NCI-H187 treated with DMSO at 0.1 percent for 48 hours (cell line): Measurements from ENCODE around the gene UGT1A5.

ENCODE experiments used
- DNase-seq: peaks from one replicate; lab custom pipeline; 2025; lab: John Stamatoyannopoulos, UW

The UGT1A5 gene

DNA sequence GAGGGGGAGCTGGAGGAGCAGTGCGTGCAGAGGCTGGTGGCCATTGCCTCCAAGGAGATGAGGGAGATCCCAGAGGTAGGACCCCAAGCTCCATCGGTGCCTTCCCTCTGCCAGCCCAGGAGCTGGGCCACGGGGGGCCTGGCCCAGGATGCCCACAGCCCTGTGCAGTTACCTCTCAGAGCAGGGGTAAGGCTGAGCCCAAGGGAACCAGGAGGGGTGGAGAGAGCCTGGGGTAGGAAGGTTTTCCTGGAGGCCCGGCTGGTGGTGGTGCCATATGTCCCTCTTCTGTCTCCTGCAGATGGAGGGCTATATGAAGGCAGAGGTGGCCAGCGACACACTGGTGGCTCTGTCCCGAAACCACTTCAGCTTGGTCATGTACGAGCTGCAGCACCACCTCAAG is 76.8 kb downstream of the UGT1A5 start:
- DNase-seq = no peak

- no peak for DNase-seq
Observed at GRCh38 chr2:233791151-233791882, 78.6 kb downstream of the UGT1A5 start.

- DNase-seq = no peak
Observed at GRCh38 chr2:233791883-233792329, 79.2 kb downstream of the UGT1A5 start.

GRCh38 chr2:233792720-233793119 is 80.0 kb downstream of the UGT1A5 start:
- DNase-seq = no peak

DNA sequence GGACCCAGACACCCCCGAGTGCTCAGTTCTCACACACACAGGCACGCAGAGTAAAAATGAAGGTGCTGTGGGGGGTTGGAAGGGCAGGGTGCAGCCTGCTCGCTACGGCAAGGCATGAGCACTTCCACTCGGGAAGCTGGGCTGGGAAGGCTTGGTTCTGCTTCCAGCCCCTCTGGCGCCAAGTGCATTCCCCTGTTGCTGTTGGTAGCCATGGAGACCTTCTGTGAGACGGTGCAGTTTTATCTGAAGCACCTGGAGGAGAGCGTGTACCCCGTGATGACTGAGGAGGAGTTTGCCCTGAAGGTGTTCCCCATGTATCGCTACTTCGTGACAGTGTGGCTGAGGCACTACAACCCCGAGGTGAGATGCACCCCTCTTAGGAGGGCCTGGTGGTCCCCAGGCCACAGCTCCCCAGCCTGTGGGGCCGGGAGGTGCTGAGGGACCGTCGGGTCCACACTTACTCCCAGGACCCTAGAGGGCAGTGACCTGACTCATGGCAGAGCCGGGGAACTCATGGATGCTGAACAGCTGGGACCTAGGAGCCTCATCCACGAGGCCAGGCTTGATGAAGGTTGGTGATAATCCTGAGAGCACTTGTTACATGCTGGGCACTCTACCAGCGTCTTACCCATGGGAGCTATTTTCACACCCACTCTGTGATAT is 80.9 kb downstream of the UGT1A5 start:
- no peak for DNase-seq

- DNase-seq = no peak
Observed at GRCh38 chr2:233794128-233794658, 81.5 kb downstream of the UGT1A5 start.

GRCh38 chr2:233795735-233796171 is 83.0 kb downstream of the UGT1A5 start:
- DNase-seq = no peak

- DNase-seq = no peak
Observed at GRCh38 chr2:233796254-233796653, 83.5 kb downstream of the UGT1A5 start.

GRCh38 chr2:233798335-233799086 is 85.8 kb downstream of the UGT1A5 start:
- DNase-seq = no peak

DNA sequence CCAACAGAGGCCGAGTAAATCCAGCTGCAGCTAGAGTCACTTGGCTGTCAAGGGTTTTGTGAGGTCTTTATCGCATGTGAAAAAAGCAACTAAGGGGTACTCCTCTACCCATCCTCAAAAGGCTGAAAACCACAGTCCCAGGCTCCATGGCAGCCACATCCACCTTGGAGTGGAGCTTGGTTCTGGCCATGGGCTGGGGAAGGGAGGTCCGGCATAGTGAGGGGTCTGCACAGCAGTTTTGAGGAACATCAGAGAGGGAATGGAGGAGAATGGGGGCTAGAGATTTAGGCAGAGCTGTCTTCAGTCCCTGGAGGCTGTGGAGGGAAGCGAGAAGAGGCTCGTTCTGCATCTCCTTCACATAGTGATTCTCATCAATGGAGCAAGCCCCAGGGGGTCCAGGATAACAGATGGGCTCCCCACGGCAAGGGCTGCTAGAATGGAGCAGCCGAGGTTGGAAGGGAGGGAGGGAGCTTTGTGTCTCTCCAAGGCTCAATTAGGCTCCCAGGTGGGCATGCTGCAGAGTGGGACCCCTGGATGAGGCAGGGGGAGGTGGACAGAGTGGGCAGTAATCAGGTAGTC is 86.5 kb downstream of the UGT1A5 start:
- no peak for DNase-seq

- no peak for DNase-seq
Observed at GRCh38 chr2:233799716-233800115, 87.0 kb downstream of the UGT1A5 start.

DNA sequence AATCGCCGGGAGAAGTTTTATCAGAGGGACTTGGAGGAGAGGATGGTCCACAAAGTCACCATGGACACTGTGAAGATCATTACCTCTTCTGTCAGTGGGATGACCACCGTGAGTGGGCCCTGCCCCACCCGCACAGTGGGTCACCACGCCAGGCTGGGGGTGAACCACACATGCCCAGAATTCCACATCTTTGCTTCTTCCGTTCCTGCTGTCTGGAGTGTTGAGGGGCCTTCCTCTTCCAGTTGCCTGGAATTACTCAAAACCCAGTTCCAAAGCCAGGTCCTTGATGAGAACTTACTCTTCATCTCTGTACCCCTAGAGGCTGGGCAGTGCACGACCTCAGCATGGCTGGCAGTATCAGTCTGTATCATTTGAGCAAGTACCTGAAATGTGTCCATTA is 87.5 kb downstream of the UGT1A5 start:
- DNase-seq = no peak

GRCh38 chr2:233801357-233802131 is 88.8 kb downstream of the UGT1A5 start:
- no peak for DNase-seq

DNA sequence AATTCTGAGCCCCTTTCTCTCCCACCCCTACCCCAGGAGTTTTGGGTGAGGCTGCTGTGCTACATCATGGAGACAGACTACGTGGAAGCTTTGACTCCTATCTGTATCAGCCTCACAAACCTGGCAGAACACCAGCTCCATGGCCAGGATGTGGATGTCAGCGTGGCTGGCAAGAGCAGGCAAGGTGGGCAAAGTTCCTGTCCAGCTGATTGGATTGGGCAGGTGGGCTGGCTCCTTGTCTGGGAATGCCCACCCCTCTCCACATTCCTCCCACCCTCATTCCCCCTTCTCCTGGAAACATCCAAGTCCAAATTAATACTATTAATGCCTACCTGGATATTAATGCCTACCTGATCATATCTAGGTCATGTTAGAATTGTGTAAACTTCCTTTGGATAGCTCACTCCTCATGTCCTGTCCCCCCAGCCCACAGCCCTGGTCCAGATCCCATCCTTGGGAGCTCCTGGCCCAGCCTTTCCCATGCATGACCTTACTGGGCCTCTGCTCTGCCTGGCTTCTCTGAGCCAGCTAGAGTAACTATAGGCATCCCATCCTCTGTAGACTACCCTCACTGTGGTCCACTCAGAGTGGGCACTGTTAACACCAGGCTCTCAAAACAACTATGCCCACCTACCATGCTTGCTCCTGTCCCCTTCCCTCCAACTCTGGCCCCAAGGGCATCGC is 89.6 kb downstream of the UGT1A5 start:
- no peak for DNase-seq

GRCh38 chr2:233803292-233803911 is 90.7 kb downstream of the UGT1A5 start:
- DNase-seq = no peak

DNA sequence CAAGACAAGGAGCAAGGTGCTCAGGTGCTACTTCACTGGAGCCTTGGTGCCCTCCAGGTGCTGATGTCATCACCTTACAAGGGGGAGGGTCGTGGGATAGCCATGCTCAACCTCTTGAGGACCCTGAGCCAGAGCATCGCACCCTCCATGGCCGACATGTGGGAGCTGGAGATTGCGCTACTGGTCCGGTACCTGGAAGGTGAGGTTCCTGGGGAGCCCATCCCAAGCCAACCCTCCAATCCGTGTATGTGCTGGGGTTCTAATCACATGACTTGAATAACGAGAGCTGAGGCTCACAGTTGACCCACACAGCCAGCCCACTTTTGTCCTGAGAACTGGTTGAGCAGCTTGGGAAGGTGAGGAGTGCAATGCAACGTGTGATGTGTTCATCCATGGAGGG is 91.3 kb downstream of the UGT1A5 start:
- no peak for DNase-seq

DNA sequence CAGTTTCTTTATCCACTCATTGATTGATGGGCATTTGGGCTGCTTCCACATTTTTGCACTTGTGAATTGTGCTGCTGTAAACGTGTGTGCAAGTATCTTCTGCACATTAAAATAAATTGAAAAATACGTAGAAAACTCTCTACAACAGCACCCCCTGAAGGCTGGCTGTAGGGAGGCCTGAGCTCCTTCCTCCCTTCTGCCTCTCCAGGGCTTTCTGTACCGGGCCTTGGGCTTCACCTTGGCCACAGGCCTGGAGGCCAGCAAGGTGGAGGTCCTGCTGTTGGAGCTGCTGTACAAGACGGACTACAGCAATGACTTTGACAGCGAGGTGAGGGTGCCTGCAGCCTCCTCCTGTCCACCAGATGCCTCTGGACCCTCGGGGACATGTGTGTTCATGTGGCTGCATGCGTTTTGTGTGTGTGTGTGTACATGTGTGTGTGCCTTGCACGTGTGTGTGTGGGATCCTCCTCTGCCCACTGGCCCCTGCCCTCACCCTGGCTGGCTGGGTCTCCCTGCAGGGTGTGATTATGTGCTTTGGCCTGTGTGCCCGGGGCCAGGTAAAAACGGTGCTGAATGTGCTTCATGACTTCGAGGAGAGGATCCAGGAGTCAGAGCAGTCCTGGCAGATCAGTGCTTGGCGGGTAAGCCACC is 94.6 kb downstream of the UGT1A5 start:
- DNase-seq = no peak

DNA sequence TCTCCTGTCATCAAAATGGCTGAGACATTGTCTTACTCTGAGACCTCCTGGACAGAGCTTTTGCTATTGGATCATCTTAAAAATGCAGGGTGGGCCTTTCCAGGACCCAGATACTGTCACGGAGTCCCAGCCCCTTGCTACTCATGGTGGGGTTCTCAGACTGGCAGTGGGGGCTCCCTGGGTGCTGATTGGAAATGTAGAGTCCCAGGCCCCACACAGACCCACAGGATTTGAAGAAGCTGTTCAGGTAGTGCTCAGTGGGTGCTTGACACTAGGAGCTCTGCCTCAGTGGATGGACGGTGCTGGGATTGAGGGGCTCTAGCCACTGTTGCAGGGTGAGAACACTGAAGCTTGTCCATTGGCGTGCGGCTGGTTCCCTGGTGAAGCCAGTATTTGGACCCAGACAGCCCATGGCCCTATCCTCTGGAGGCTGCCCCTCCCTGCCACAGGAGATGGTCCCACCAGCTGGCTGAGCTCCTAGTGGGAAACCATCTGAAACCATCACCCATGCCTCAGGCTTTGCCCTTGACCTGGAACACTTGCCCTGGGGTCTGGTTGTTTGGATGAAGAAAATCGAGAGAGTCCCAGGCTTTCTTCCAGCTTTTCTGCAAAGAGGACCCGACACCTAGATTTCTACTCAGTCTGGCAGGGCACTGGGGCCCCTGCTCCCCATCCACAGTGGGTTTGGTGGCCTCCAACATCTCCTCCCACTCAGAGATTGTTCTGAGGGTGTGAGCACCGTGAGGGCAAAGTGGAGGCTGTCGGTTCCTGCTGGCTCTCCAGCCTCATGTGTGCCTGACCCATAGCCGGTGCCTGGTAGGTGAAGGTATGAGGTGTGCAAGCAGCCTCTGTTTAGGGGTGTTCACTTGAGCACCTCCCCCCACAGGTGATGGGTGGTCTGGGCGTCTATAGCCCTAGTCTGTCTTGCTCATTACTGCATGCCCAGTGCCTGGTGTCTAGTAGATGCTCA is 95.5 kb downstream of the UGT1A5 start:
- no peak for DNase-seq

DNA sequence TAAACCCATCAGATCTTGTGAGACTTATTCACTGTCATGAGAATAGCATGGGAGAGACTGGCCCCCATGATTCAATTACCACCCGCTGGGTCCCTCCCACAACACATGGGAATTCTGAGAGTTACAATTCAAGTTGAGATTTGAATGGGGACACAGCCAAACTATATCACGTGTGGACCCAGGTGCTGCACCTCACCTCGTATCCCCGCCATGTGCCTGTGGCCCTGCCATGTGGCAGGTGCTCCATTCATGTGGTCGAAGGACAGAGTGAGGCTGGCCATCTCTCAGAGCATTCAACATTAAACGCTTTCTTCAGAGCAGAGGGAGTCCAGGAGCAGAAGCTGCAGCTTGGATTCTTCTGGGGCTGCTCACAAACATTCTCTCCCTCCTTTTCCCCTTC is 97.7 kb downstream of the UGT1A5 start:
- DNase-seq = no peak
